C4-2B (cell line): Measurements from ENCODE around the gene KCTD11.

Source experiments
- ZFX ChIP-seq: fragments of 450-650 bp; IDR thresholded peaks from 2 replicates; pipeline ENCODE4 v1.6.1; 2017
- TF ChIP-seq, protein P1 (sequence below): fragments of 450-650 bp; conservative IDR thresholded peaks from 2 replicates; pipeline ENCODE4 v1.5.1; 2017; ENCODE audit warnings: mild to moderate bottlenecking

DNA sequence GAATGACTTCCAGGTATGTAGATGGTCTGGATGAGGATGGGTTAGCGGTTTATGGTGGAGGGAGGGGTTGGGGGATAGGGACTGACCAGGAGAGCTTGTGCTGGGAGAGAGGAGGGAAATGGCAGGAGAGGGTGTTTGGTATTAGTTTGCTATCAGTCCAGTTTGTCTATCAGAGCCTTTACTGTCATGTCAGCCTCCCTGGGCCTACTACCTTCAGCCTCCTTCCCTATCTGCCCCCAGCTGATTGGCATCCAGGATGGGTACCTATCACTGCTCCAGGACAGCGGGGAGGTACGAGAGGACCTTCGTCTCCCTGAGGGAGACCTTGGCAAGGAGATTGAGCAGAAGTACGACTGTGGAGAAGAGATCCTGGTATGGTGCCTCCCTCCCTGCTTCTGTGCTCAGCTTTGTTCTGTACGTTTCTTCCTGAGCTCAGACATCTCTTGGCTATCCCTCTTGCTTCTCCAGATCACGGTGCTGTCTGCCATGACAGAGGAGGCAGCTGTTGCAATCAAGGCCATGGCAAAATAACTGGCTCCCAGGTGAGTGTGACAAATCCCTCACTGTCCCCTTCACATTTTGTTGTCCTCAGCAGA, 40.8 kb upstream of the KCTD11 start:
- TF ChIP-seq, protein P1, sequence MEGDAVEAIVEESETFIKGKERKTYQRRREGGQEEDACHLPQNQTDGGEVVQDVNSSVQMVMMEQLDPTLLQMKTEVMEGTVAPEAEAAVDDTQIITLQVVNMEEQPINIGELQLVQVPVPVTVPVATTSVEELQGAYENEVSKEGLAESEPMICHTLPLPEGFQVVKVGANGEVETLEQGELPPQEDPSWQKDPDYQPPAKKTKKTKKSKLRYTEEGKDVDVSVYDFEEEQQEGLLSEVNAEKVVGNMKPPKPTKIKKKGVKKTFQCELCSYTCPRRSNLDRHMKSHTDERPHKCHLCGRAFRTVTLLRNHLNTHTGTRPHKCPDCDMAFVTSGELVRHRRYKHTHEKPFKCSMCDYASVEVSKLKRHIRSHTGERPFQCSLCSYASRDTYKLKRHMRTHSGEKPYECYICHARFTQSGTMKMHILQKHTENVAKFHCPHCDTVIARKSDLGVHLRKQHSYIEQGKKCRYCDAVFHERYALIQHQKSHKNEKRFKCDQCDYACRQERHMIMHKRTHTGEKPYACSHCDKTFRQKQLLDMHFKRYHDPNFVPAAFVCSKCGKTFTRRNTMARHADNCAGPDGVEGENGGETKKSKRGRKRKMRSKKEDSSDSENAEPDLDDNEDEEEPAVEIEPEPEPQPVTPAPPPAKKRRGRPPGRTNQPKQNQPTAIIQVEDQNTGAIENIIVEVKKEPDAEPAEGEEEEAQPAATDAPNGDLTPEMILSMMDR, result no peak
- no peak for TF ChIP-seq ZFX
